Sigmoid colon (tissue), 7 donors: ENCODE measurements around the gene TARDBP. TPM values are rescaled to one million over a fixed set of nuclear protein-coding genes. Genes with fewer than 3 reads are reported as not detected.

Experiments used
- DNase-seq: peaks from one replicate; pipeline ENCODE4 v3.0.0-alpha.2; 2019
- H3K27ac ChIP-seq, 4 donors: fragments of 200-600 bp; sonication (generic); one replicate each; pipeline ENCODE4 v1.5.1; 2016 to 2019; ENCODE audit warnings: mild to moderate bottlenecking in 1 of 4
- H3K27me3 ChIP-seq, 3 donors: fragments of 200-600 bp; sonication (generic); one replicate each; pipeline ENCODE4 v1.5.1; 2019; ENCODE audit warnings: mild to moderate bottlenecking in 1 of 3
- H3K36me3 ChIP-seq, 4 donors: fragments of 200-600 bp; sonication (generic); one replicate each; pipeline ENCODE4 v1.5.1; 2016 to 2019
- H3K4me1 ChIP-seq, 4 donors: fragments of 200-600 bp; sonication (generic); one replicate each; pipeline ENCODE4 v1.5.1; 2017 to 2019
- H3K4me3 ChIP-seq, 4 donors: fragments of 200-600 bp; sonication (generic); one replicate each; pipeline ENCODE4 v1.5.1; 2017 to 2019; ENCODE audit warnings: mild to moderate bottlenecking in 2 of 4, moderate library complexity in 1 of 4
- H3K9me3 ChIP-seq, 4 donors: fragments of 200-600 bp in 3 of 4; sonication (generic) in 3 of 4; one replicate each; pipeline versions ENCODE4 v1.5.1 to v1.6.1; 2013 to 2019
- EP300 ChIP-seq, 4 donors: sonication (generic); formaldehyde crosslinking; IDR thresholded peaks; one replicate each; pipeline ENCODE4 v1.6.1; 2017; ENCODE audit warnings: antibody characterized with exemption in 4 of 4
- POLR2A ChIP-seq, 2 donors: fragments of 450-650 bp; IDR thresholded peaks; one replicate each; pipeline ENCODE4 v1.6.1; 2016; ENCODE audit warnings: antibody characterized with exemption in 2 of 2, mild to moderate bottlenecking in 2 of 2, moderate library complexity in 2 of 2
- POLR2AphosphoS5 ChIP-seq, 4 donors: sonication (generic); formaldehyde crosslinking; IDR thresholded peaks; one replicate each; pipeline ENCODE4 v1.6.1; 2017; ENCODE audit warnings: antibody characterized with exemption in 4 of 4
- WGBS, 2 donors: extraction: QIAGEN DNeasy Blood & Tissue Kit; methylation state at CpG; one replicate each; pipeline ENCODE4 v1.1.7; 2013; 5-methylcytosine and 5-hydroxymethylcytosine counted together
- intact Hi-C: fragments of 100-400 bp; cut with DNase I; formaldehyde crosslinking; loops from one replicate; pipeline ENCODE4 v1.15.1; 2023
- polyA plus RNA-seq, 3 donors: library from polyadenylated mRNA; stranded (reverse); fragments of 200-250 nt; gene quantifications; one replicate each; pipeline ENCODE4 v1.2.3, GENCODE V29; 2013
- total RNA-seq, 4 donors: library from RNA; depleted of rRNA; stranded (reverse); fragments of >200 nt; gene quantifications; one replicate each; pipeline ENCODE4 v1.1.0, GENCODE V29; 2016
- TF ChIP-seq, protein P1 (sequence below), 4 experiments: fragments of 450-650 bp in 3 of 4; fragments of 200-600 bp in 1 of 4; IDR thresholded peaks; one replicate each; pipeline ENCODE4 v1.5.1; 2016 to 2019; ENCODE audit warnings: antibody characterized with exemption in 4 of 4, mild to moderate bottlenecking in 3 of 4, moderate library complexity in 2 of 4
- donor health status: healthy with polysubstance abuse.
- donor health status: Bipolar disorder and iron deficiency.
- donor health status: healthy.

The TARDBP gene
- total and polyA plus RNA-seq, 7 donors: 68.6 to 158 (median 123) TPM

DNA sequence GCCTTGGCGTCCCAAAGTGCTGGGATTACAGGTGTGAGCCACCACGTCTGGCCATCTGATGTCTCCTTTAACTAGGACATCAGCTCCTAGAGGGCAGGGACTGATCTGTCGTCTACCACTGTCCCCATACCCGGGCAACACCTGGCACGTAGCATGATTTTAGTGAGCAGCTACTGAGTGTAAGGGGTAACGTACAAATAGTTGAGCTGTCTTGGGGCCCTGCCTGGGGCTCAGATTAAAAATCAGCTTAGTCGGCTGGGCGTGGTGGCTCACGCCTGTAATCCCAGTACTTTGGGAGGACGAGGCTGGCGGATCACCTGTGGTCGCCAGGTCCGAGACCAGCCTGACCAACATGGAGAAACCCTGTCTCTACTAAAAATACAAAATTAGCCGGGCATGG lies 45.6 kb downstream of the TARDBP start:
- H3K4me3 ChIP-seq: no peak overlapping the region
- H3K9me3 ChIP-seq: no peaks in the 10 kb centered on the region
- 93 to 96% methylated on average over 14 of the region's 14 CpGs for WGBS, 2 donors
- H3K27me3 ChIP-seq: peaks cover 0 to 8% (median 0%) of the 10 kb centered on the region in 3 donors
- no peak overlapping the region for H3K27ac ChIP-seq
- peaks cover 0 to 37% (median 7%) of the 10 kb centered on the region in 4 donors for H3K36me3 ChIP-seq
- no peak for DNase-seq
- intact Hi-C loops: no loop called here
- TF ChIP-seq EP300 (IDR thresholded peaks at IDR 0.05) (no peak), POLR2A (IDR thresholded peaks at IDR 0.05) (no peak), POLR2AphosphoS5 (IDR thresholded peaks at IDR 0.05) (no peak)
- TF ChIP-seq, protein P1, sequence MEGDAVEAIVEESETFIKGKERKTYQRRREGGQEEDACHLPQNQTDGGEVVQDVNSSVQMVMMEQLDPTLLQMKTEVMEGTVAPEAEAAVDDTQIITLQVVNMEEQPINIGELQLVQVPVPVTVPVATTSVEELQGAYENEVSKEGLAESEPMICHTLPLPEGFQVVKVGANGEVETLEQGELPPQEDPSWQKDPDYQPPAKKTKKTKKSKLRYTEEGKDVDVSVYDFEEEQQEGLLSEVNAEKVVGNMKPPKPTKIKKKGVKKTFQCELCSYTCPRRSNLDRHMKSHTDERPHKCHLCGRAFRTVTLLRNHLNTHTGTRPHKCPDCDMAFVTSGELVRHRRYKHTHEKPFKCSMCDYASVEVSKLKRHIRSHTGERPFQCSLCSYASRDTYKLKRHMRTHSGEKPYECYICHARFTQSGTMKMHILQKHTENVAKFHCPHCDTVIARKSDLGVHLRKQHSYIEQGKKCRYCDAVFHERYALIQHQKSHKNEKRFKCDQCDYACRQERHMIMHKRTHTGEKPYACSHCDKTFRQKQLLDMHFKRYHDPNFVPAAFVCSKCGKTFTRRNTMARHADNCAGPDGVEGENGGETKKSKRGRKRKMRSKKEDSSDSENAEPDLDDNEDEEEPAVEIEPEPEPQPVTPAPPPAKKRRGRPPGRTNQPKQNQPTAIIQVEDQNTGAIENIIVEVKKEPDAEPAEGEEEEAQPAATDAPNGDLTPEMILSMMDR (IDR thresholded peaks at IDR 0.05): no peak
- peaks cover 0 to 29% (median 26%) of the 10 kb centered on the region in 4 donors for H3K4me1 ChIP-seq

DNA sequence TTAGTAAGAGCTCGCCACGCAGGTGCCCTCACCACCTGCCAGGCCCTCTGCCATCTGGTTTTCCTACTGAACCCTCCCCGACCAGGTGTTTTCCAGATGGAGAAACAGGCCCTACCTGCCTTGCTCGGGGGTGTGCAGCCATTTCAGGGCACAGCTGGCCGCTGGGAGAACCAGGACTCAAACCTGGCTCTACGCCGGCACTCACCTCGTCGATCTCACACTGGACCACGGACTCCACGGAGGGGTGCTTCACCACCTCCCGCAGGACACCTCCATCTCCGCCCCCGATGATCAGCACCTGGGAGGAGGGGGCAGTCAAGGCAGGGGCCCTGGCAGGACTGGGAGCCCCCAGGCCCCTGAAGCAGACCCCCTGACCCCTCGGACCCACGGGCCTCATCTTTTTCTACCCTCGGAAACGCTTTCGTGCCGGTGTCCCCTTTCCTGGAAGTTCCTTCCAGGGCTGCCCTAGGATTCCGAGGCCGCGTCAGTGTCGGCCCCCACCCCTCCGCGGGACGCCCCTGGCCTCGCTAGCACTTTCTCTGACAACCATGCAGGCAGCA lies 46.2 kb downstream of the TARDBP start:
- intact Hi-C loops: no loop called here
- no peak for TF ChIP-seq POLR2A (IDR thresholded peaks at IDR 0.05)
- no peak for TF ChIP-seq EP300 (IDR thresholded peaks at IDR 0.05)
- TF ChIP-seq POLR2AphosphoS5 (IDR thresholded peaks at IDR 0.05): no peak
- TF ChIP-seq, protein P1 (IDR thresholded peaks at IDR 0.05): no peak
- peaks cover 0 to 27% (median 26%) of the 10 kb centered on the region in 4 donors for H3K4me1 ChIP-seq
- WGBS, 2 donors: 28 to 61% methylated on average over 28 of the region's 28 CpGs
- no peak for DNase-seq
- peak overlapping the region; percentile 83 to 100 (median 94) for H3K4me3 ChIP-seq
- H3K36me3 ChIP-seq: peaks cover 0 to 44% (median 7%) of the 10 kb centered on the region in 4 donors
- peak overlapping the region in 2 of 4 donors; percentile 22 to 70 for H3K27ac ChIP-seq
- no peaks in the 10 kb centered on the region for H3K9me3 ChIP-seq
- peaks cover 0 to 1% (median 0%) of the 10 kb centered on the region in 3 donors for H3K27me3 ChIP-seq

DNA sequence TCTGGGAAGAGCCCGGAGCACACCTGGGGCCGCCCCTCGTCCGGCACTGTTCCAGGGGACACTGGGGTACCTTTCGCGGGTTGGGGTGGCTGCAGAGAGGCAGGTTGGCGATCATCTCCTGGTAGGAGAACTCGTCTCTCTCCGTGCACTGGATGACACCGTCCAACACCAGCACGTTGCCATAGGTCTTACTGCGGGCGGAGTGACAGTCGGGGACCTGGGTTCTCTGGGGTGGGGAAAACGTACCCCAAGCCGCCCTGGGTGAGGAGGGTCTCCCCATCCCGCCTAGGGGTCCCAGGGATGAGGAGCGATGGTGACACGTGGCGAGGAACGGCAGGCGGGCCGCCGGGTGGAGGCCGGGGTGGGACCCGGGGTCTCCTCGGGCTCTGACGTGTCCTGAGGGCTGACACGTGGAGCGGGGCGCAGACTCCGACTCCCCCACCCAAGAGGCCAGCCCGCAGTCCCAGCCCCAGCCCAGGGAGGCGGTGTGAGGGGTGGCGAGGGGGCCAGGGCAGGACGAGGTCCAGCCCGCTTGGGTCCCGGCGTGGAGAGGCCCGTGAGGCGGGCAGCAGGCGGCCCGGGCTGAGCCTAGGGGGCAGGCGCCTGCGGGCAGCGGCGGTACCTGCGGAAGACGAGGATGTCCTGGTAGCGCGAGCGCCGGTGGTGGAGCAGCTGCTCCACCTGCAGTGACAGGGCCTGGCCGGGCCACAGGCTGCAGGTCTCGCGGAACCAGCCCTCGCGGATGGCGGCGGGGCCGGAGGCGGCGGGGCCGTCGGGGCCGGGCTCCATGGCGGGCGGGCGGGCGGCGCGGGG lies 46.9 kb downstream of the TARDBP start:
- H3K27ac ChIP-seq: peak overlapping the region; percentile 67 to 73 (median 69)
- H3K27me3 ChIP-seq: no peaks in the 10 kb centered on the region
- WGBS, 2 donors: 1 to 2% methylated on average over 72 of the region's 72 CpGs
- intact Hi-C loops: no loop called here
- H3K4me3 ChIP-seq: peak overlapping the region; percentile 83 to 100 (median 94)
- DNase-seq: no peak
- TF ChIP-seq POLR2AphosphoS5 (IDR thresholded peaks at IDR 0.05) (no peak), EP300 (IDR thresholded peaks at IDR 0.05) (no peak), POLR2A (IDR thresholded peaks at IDR 0.05) (no peak)
- TF ChIP-seq, protein P1 (IDR thresholded peaks at IDR 0.05): no peak
- H3K36me3 ChIP-seq: peaks cover 0 to 48% (median 7%) of the 10 kb centered on the region in 4 donors
- peaks cover 0 to 27% (median 26%) of the 10 kb centered on the region in 4 donors for H3K4me1 ChIP-seq
- H3K9me3 ChIP-seq: no peaks in the 10 kb centered on the region

DNA sequence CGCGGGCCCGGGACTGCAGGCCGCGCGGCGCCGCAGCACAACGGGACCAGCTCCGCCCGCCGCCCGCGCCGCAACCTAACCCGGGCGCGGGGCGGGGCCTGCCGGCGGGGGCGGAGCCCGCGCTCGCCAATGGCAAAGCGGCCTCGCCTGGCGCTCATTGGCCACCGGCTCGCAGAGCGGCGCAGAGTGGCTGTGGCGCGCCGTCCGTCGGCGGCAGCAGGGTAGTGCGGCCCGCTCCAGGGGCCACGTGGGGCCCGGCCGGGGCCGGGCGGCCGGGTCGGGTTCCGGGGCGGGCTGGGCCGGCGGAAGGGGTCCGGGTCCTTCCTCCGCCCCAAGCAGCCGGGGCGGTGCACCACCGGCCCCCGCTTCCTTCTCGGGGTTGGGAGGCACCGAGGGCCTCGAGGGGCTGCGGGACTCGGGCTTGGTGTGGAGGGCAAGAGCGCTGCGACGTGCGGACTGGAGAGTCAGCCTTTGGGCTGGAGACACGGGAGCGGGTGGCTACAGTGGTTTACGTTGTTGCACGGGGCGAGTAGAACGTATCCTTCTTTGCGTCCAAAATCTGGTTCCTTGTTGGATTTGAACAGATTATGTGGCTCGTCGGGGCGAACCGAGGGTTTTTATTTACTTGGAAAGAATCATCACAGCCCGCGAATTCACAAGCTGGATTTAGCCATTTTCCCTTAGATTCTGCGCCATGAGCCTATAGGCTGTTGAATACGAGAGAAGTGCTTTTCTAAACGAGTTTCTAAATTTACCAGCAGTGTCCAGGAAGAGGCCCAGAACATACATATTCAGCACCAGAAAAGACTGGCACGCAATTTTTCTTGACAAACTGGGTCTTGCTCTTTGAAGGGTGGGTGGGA lies 47.7 kb downstream of the TARDBP start, which contains the start of gene SRM:
SRM (minus strand) TSS at position 51 of the 863 bp plus-strand sequence. CDS start 75 bp downstream, outside the sequence.
- TF ChIP-seq, protein P1 (IDR thresholded peaks at IDR 0.05): peak in 1 of 4 experiments; percentile 55
- TF ChIP-seq POLR2AphosphoS5 (IDR thresholded peaks at IDR 0.05) (peak in 3 of 4 donors; percentile 32 to 87 (median 77)), EP300 (IDR thresholded peaks at IDR 0.05) (no peak), POLR2A (IDR thresholded peaks at IDR 0.05) (peak in 1 of 2 donors; percentile 59)
- Histone ChIP-seq H3K36me3 (peaks cover 0 to 51% (median 11%) of the 10 kb centered on the region in 4 donors), H3K9me3 (no peaks in the 10 kb centered on the region), H3K27ac (peak within 1 kb of the TSS; percentile 75 to 79 (median 78)), H3K27me3 (no peaks in the 10 kb centered on the region), H3K4me3 (peak within 1 kb of the TSS; percentile 83 to 100 (median 94)), H3K4me1 (peaks cover 0 to 27% (median 26%) of the 10 kb centered on the region in 4 donors)
- intact Hi-C loops: loop anchor here (2.0 kb wide), 1 partner anchor 39 kb away; the partner anchor contains the start of gene EXOSC10
- DNase-seq: peak; percentile 94
- WGBS, 2 donors: 0 to 1% methylated on average over 83 of the region's 83 CpGs
